ENCODE data around the gene CD1D.

The CD1D gene

DNA sequence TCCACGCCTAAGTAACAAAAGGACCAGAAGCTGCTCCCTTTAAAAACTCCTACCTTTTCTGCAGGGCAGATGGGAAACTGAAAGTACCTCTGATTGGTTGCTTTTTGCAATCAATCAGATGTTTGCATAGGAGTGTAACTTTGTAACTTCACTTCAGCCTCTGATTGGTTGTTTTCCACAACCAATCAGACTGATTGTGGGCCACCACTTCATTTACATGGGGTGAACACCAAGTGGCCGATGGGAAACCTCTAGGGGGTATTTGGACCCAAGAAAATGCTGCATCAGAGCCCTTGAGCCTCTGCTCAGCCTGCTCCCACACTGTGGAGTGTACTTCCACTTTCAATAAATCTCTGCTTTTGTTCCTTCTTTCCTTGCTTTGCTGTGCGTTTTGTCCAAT lies 32.8 kb upstream of the CD1D start:
- TF ChIP-seq, protein P1, sequence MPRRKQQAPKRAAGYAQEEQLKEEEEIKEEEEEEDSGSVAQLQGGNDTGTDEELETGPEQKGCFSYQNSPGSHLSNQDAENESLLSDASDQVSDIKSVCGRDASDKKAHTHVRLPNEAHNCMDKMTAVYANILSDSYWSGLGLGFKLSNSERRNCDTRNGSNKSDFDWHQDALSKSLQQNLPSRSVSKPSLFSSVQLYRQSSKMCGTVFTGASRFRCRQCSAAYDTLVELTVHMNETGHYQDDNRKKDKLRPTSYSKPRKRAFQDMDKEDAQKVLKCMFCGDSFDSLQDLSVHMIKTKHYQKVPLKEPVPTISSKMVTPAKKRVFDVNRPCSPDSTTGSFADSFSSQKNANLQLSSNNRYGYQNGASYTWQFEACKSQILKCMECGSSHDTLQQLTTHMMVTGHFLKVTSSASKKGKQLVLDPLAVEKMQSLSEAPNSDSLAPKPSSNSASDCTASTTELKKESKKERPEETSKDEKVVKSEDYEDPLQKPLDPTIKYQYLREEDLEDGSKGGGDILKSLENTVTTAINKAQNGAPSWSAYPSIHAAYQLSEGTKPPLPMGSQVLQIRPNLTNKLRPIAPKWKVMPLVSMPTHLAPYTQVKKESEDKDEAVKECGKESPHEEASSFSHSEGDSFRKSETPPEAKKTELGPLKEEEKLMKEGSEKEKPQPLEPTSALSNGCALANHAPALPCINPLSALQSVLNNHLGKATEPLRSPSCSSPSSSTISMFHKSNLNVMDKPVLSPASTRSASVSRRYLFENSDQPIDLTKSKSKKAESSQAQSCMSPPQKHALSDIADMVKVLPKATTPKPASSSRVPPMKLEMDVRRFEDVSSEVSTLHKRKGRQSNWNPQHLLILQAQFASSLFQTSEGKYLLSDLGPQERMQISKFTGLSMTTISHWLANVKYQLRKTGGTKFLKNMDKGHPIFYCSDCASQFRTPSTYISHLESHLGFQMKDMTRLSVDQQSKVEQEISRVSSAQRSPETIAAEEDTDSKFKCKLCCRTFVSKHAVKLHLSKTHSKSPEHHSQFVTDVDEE (CRISPR knock-in tag; IDR thresholded peaks at IDR 0.05) = no peak
- TF ChIP-seq, protein P2, sequence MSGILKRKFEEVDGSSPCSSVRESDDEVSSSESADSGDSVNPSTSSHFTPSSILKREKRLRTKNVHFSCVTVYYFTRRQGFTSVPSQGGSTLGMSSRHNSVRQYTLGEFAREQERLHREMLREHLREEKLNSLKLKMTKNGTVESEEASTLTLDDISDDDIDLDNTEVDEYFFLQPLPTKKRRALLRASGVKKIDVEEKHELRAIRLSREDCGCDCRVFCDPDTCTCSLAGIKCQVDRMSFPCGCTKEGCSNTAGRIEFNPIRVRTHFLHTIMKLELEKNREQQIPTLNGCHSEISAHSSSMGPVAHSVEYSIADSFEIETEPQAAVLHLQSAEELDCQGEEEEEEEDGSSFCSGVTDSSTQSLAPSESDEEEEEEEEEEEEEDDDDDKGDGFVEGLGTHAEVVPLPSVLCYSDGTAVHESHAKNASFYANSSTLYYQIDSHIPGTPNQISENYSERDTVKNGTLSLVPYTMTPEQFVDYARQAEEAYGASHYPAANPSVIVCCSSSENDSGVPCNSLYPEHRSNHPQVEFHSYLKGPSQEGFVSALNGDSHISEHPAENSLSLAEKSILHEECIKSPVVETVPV (CRISPR knock-in tag; IDR thresholded peaks at IDR 0.05) = no peak
- TF ChIP-seq ZC3H10 (CRISPR knock-in tag; IDR thresholded peaks at IDR 0.05) = no peak
- no peak for TF ChIP-seq ESRRG (CRISPR knock-in tag; IDR thresholded peaks at IDR 0.05)
- no peak for TF ChIP-seq PPARA (CRISPR knock-in tag; IDR thresholded peaks at IDR 0.05; ENCODE audit: borderline replicate concordance)
- TF ChIP-seq, protein P3, sequence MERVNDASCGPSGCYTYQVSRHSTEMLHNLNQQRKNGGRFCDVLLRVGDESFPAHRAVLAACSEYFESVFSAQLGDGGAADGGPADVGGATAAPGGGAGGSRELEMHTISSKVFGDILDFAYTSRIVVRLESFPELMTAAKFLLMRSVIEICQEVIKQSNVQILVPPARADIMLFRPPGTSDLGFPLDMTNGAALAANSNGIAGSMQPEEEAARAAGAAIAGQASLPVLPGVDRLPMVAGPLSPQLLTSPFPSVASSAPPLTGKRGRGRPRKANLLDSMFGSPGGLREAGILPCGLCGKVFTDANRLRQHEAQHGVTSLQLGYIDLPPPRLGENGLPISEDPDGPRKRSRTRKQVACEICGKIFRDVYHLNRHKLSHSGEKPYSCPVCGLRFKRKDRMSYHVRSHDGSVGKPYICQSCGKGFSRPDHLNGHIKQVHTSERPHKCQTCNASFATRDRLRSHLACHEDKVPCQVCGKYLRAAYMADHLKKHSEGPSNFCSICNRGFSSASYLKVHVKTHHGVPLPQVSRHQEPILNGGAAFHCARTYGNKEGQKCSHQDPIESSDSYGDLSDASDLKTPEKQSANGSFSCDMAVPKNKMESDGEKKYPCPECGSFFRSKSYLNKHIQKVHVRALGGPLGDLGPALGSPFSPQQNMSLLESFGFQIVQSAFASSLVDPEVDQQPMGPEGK (CRISPR knock-in tag; IDR thresholded peaks at IDR 0.05; ENCODE audit: borderline replicate concordance) = no peak
- TF ChIP-seq SNAI2 (CRISPR knock-in tag; IDR thresholded peaks at IDR 0.05) = no peak
- TF ChIP-seq ARNTL (CRISPR knock-in tag; IDR thresholded peaks at IDR 0.05; ENCODE audit: borderline replicate concordance, low read depth) = no peak
- no peak for TF ChIP-seq ZNF565 (CRISPR knock-in tag; conservative IDR thresholded peaks at IDR 0.05; ENCODE audit: low read depth)
- no peak for TF ChIP-seq ZFP3 (CRISPR knock-in tag; IDR thresholded peaks at IDR 0.05)
- TF ChIP-seq OSR1 (CRISPR knock-in tag; IDR thresholded peaks at IDR 0.05) = no peak
- no peak for TF ChIP-seq ISL1 (CRISPR knock-in tag; IDR thresholded peaks at IDR 0.05)
- no peak for TF ChIP-seq ZNF70 (CRISPR knock-in tag; IDR thresholded peaks at IDR 0.05)
- no peak for TF ChIP-seq GLIS3 (CRISPR knock-in tag; IDR thresholded peaks at IDR 0.05)
- TF ChIP-seq, protein P4, sequence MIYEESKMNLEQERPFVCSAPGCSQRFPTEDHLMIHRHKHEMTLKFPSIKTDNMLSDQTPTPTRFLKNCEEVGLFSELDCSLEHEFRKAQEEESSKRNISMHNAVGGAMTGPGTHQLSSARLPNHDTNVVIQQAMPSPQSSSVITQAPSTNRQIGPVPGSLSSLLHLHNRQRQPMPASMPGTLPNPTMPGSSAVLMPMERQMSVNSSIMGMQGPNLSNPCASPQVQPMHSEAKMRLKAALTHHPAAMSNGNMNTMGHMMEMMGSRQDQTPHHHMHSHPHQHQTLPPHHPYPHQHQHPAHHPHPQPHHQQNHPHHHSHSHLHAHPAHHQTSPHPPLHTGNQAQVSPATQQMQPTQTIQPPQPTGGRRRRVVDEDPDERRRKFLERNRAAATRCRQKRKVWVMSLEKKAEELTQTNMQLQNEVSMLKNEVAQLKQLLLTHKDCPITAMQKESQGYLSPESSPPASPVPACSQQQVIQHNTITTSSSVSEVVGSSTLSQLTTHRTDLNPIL (CRISPR knock-in tag; IDR thresholded peaks at IDR 0.05; ENCODE audit: low read depth) = no peak
- no peak for TF ChIP-seq TOX (CRISPR knock-in tag; IDR thresholded peaks at IDR 0.05; ENCODE audit: borderline replicate concordance)
- TF ChIP-seq BACH2 (CRISPR knock-in tag; IDR thresholded peaks at IDR 0.05; ENCODE audit: borderline replicate concordance) = no peak
- TF ChIP-seq ZFP30 (CRISPR knock-in tag; IDR thresholded peaks at IDR 0.05) = no peak
- no peak for TF ChIP-seq RARB (CRISPR knock-in tag; IDR thresholded peaks at IDR 0.05)
- no peak for ATAC-seq

DNA sequence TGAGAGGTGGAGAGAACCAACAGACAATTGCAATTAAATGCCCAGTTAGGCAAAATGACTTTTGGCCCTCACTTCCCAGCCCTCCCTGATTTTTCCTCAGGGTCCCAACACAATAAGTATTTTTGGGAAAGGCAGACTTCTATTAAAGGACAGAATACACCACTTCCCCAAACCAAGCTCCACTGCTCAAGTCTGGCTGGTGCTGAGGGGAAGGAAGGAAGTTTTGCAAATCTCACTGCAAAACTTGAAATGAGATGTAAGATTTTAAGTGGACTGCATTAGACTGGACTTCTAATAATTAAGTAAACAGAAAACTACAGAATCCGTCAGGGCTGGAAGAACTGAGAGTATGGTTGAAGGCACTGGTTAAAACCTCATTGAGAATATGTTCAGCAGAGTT lies 32.2 kb upstream of the CD1D start:
- ATAC-seq = no peak
- TF ChIP-seq PPARA (CRISPR knock-in tag; IDR thresholded peaks at IDR 0.05; ENCODE audit: borderline replicate concordance) (no peak), GLIS3 (CRISPR knock-in tag; IDR thresholded peaks at IDR 0.05) (no peak), ZNF70 (CRISPR knock-in tag; IDR thresholded peaks at IDR 0.05) (no peak), OSR1 (CRISPR knock-in tag; IDR thresholded peaks at IDR 0.05) (no peak), TOX (CRISPR knock-in tag; IDR thresholded peaks at IDR 0.05; ENCODE audit: borderline replicate concordance) (no peak), ISL1 (CRISPR knock-in tag; IDR thresholded peaks at IDR 0.05) (no peak), CSDC2 (CRISPR knock-in tag; IDR thresholded peaks at IDR 0.05) (no peak), BACH2 (CRISPR knock-in tag; IDR thresholded peaks at IDR 0.05; ENCODE audit: borderline replicate concordance) (no peak), ZNF8 (CRISPR knock-in tag; IDR thresholded peaks at IDR 0.05) (no peak), TCF4 (CRISPR knock-in tag; IDR thresholded peaks at IDR 0.05; ENCODE audit: borderline replicate concordance) (no peak), ESRRG (CRISPR knock-in tag; IDR thresholded peaks at IDR 0.05) (no peak)
- TF ChIP-seq, protein P1 (CRISPR knock-in tag; IDR thresholded peaks at IDR 0.05) = no peak
- TF ChIP-seq, protein P3 (CRISPR knock-in tag; IDR thresholded peaks at IDR 0.05; ENCODE audit: borderline replicate concordance) = no peak
- TF ChIP-seq, protein P2 (CRISPR knock-in tag; IDR thresholded peaks at IDR 0.05) = no peak
- TF ChIP-seq, protein P4 (CRISPR knock-in tag; IDR thresholded peaks at IDR 0.05; ENCODE audit: low read depth) = no peak

All from SK-N-SH treated with all-trans-retinoic acid at 6 μM for 48 hours (cell line).